Measurements from ENCODE around the gene DDRGK1.

The DDRGK1 gene

GRCh38 chr20:3235666-3236324, 31.3 kb upstream of the DDRGK1 start:
- H3K4me3 ChIP-seq (ENCODE audit: low read depth, low read length) = no peak overlapping the region
- DNase-seq (ENCODE audit: low read depth) = no peak
- TF ChIP-seq, protein P1, sequence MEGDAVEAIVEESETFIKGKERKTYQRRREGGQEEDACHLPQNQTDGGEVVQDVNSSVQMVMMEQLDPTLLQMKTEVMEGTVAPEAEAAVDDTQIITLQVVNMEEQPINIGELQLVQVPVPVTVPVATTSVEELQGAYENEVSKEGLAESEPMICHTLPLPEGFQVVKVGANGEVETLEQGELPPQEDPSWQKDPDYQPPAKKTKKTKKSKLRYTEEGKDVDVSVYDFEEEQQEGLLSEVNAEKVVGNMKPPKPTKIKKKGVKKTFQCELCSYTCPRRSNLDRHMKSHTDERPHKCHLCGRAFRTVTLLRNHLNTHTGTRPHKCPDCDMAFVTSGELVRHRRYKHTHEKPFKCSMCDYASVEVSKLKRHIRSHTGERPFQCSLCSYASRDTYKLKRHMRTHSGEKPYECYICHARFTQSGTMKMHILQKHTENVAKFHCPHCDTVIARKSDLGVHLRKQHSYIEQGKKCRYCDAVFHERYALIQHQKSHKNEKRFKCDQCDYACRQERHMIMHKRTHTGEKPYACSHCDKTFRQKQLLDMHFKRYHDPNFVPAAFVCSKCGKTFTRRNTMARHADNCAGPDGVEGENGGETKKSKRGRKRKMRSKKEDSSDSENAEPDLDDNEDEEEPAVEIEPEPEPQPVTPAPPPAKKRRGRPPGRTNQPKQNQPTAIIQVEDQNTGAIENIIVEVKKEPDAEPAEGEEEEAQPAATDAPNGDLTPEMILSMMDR (conservative IDR thresholded peaks at IDR 0.05; ENCODE audit: low read depth, low read length) = no peak

DNA sequence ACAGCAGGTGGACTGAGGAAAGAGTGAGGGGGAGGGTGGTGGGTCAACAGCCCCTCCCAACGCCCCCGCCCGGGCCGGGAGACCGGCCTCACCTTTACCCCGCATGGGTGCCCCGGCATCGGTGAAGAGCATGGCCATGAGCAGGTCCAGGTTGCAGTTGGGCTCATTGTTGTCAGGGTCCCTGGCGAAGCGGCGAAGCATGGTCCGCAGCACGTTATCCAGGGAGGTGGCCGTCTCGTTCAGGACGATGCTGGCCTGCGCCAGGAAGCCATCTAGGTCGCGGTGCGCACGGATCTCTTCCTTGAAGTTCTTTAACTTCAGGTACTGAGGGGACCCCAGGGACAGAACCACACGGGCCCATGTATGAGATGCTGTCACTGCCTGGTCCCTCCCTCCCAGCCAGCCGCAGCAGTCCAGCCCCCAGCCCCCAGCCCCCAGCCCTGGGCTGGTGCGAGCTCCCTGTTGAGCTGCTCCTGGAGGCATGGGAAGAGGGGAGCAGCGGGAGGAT, 29.6 kb upstream of the DDRGK1 start:
- no peak overlapping the region for H3K4me3 ChIP-seq (ENCODE audit: low read depth, low read length)
- TF ChIP-seq, protein P1 (conservative IDR thresholded peaks at IDR 0.05; ENCODE audit: low read depth, low read length) = no peak
- no peak for DNase-seq (ENCODE audit: low read depth)

DNA sequence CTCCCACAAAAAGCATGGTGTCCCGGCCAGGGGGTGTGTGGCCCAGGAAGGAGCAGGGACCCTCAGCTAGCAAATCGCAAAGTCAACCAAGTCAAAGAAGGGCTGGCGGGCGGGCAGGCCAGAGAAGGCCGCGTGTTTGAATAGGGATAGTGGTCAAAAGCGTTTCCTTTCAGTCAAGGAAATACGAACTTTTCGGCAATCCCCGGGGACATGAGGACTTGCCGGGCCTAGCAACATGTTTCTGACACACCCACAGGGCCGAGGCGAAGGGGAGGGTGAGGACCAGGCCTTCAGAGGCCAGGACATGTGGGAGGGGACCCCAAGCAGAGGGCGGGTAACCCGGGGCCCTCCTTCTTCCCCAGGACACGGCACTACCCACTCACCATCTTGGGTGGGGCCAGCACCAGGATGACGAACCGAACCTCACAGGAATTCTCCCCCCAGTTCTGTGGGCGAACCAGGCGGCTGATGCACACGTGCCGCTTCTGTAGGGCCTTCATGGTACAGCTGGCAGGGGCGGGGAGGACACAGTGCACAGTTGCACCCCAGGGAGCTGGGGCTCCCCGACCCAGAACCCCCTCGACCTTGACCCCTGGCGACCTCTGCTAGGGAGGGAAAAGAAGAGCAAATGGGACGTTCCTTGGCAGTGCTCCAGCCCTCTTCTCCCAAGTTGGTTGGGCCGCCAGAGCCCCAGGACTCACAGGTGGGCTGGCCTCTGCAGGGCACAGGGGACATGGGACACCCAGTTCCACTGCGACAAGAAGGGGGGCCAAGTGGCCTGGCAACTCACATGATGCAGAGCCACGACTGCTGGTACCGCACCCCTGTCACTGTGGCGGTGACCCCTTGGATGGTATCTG, 28.9 kb upstream of the DDRGK1 start:
- no peak overlapping the region for H3K4me3 ChIP-seq (ENCODE audit: low read depth, low read length)
- no peak for DNase-seq (ENCODE audit: low read depth)
- TF ChIP-seq, protein P1 (conservative IDR thresholded peaks at IDR 0.05; ENCODE audit: low read depth, low read length) = no peak

GRCh38 chr20:3231889-3232588, 27.6 kb upstream of the DDRGK1 start:
- H3K4me3 ChIP-seq (ENCODE audit: low read depth, low read length) = no peak overlapping the region
- TF ChIP-seq, protein P1 (conservative IDR thresholded peaks at IDR 0.05; ENCODE audit: low read depth, low read length) = no peak
- DNase-seq (ENCODE audit: low read depth) = no peak

DNA sequence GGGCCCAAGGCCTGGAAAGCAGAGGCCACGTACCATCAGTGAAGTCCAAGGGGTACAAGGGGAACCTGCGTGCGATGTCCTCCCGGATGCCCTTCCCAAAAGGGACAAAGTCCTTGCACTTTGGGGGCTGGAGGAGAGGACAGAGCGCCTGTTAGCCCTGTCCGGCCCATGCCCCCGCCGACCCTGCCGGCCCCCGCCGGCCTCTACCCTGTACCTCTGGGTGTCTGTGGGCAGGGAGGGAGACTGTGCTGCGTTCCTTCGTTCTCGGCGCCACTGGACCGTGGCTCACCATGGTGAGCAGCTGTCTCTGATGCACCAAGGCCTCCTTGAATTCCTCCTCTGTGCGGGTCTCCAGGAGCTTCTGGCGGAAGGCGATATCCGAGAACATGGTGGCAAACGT, 26.6 kb upstream of the DDRGK1 start:
- TF ChIP-seq, protein P1 (conservative IDR thresholded peaks at IDR 0.05; ENCODE audit: low read depth, low read length) = no peak
- no peak for DNase-seq (ENCODE audit: low read depth)
- H3K4me3 ChIP-seq (ENCODE audit: low read depth, low read length) = no peak overlapping the region

DNA sequence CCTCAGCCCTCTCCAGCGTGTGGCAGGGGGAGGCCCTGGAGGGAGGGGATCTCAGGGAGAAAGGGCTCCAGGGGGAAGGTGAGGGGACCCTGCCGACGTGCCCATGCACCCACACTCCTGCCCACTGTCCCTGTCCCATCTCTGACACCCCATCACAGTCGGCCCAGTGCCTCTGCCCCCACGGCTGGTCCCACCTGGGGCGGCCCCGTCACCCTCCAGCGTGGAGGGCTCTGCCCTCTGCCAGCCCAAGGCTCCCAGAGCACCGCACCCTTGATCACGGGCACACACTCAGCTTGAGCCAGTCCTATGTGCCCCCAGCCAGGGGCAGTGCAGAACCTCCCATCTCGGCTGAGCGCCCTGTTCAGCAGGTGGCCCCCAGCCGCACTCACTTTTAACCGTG, 25.3 kb upstream of the DDRGK1 start:
- no peak overlapping the region for H3K4me3 ChIP-seq (ENCODE audit: low read depth, low read length)
- no peak for DNase-seq (ENCODE audit: low read depth)

More for the DNA sequence above, 25.3 kb upstream of the DDRGK1 start:
- TF ChIP-seq, protein P1 (conservative IDR thresholded peaks at IDR 0.05; ENCODE audit: low read depth, low read length) = no peak
